ENCODE measurements around the gene CPA3. TPM values are rescaled to one million over a fixed set of nuclear protein-coding genes. Genes with fewer than 3 reads are reported as not detected.

Gene CPA3
- total RNA-seq, 1 experiment from 2014 or later: not detected

DNA sequence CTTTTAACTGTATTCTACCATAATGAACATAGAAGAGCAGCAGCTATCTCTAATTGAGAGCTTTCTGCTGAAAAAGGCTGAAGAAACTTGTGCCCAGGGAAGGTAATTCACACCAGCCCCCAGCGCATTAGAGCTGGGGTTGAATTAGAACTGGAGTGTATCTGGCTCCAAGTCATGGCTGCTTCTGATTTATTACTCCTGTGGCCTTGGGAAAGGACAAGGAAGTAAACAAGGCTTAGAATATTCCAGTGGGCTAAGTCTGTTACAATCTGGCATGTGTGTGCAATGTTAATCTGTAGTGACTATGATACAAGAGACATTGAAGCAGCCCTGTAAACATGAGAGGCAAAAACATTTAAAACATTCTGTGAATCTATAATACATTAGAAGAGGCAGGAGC lies 18.1 kb downstream of the CPA3 start:
- no peak for DNase-seq

DNA sequence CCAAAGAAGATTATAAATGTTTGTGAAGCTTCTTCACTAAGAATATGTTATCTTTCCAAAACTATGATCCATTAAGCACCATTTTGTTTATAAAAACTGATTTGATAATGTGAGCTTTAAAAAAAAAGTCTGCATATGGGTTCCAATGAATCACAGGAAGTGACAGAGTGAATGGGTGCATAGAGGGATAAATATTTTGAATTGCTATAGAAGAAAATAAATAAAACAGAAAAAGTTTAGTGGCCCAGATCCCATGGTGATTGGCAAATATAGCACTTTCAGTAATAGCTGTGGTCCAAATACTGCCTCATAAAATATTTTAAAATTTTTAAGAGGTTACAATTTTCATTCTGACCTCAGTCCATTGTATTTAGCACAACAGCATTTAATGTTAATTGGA lies 19.2 kb downstream of the CPA3 start:
- Histone ChIP-seq H3K27ac (ENCODE audit: low read length) (no peak overlapping the region), H3K9ac (ENCODE audit: low read length) (no peak overlapping the region), H3K27me3 (ENCODE audit: low read length) (no peaks in the 10 kb centered on the region), H3K36me3 (ENCODE audit: insufficient read depth, low read length) (no peaks in the 10 kb centered on the region), H3K79me2 (ENCODE audit: low read length) (no peaks in the 10 kb centered on the region), H2AFZ (ENCODE audit: low read length) (no peak overlapping the region), H3K9me3 (ENCODE audit: low read length) (no peaks in the 10 kb centered on the region), H3K4me2 (ENCODE audit: low read depth, low read length, poor library complexity, severe bottlenecking) (no peak overlapping the region), H4K20me1 (ENCODE audit: insufficient read depth, low read depth, low read length) (no peaks in the 10 kb centered on the region), H3K4me1 (ENCODE audit: low read length) (no peaks in the 10 kb centered on the region), H3K9me2 (replicated peaks; ENCODE audit: insufficient read depth, low read length) (no peaks in the 10 kb centered on the region), H3K4me3 (ENCODE audit: low read length) (no peak overlapping the region)
- no peak for DNase-seq

More for the DNA sequence above, 18.1 kb downstream of the CPA3 start:
- Histone ChIP-seq H3K4me3 (ENCODE audit: low read length) (no peak overlapping the region), H4K20me1 (ENCODE audit: insufficient read depth, low read depth, low read length) (no peaks in the 10 kb centered on the region), H3K9ac (ENCODE audit: low read length) (no peak overlapping the region), H3K9me2 (replicated peaks; ENCODE audit: insufficient read depth, low read length) (no peaks in the 10 kb centered on the region), H3K9me3 (ENCODE audit: low read length) (no peaks in the 10 kb centered on the region), H3K36me3 (ENCODE audit: insufficient read depth, low read length) (no peaks in the 10 kb centered on the region), H2AFZ (ENCODE audit: low read length) (no peak overlapping the region), H3K27ac (ENCODE audit: low read length) (no peak overlapping the region), H3K79me2 (ENCODE audit: low read length) (no peaks in the 10 kb centered on the region), H3K4me1 (ENCODE audit: low read length) (no peaks in the 10 kb centered on the region), H3K4me2 (ENCODE audit: low read depth, low read length, poor library complexity, severe bottlenecking) (no peak overlapping the region), H3K27me3 (ENCODE audit: low read length) (no peaks in the 10 kb centered on the region)

- H3K4me2 ChIP-seq (ENCODE audit: low read depth, low read length, poor library complexity, severe bottlenecking): no peak overlapping the region
- DNase-seq: no peak
- no peaks in the 10 kb centered on the region for H3K79me2 ChIP-seq (ENCODE audit: low read length)
- H3K4me1 ChIP-seq (ENCODE audit: low read length): no peaks in the 10 kb centered on the region
- H3K27ac ChIP-seq (ENCODE audit: low read length): no peak overlapping the region
- H4K20me1 ChIP-seq (ENCODE audit: insufficient read depth, low read depth, low read length): no peaks in the 10 kb centered on the region
- H3K9ac ChIP-seq (ENCODE audit: low read length): no peak overlapping the region
- H3K9me3 ChIP-seq (ENCODE audit: low read length): no peaks in the 10 kb centered on the region
- no peak overlapping the region for H2AFZ ChIP-seq (ENCODE audit: low read length)
- no peaks in the 10 kb centered on the region for H3K36me3 ChIP-seq (ENCODE audit: insufficient read depth, low read length)
- H3K9me2 ChIP-seq (replicated peaks; ENCODE audit: insufficient read depth, low read length): no peaks in the 10 kb centered on the region
- no peak overlapping the region for H3K4me3 ChIP-seq (ENCODE audit: low read length)
- H3K27me3 ChIP-seq (ENCODE audit: low read length): no peaks in the 10 kb centered on the region
Observed at GRCh38 chr3:148889828-148890227, 24.7 kb downstream of the CPA3 start.

- H3K27me3 ChIP-seq (ENCODE audit: low read length): no peaks in the 10 kb centered on the region
- no peaks in the 10 kb centered on the region for H3K4me1 ChIP-seq (ENCODE audit: low read length)
- no peak overlapping the region for H2AFZ ChIP-seq (ENCODE audit: low read length)
- no peaks in the 10 kb centered on the region for H3K36me3 ChIP-seq (ENCODE audit: insufficient read depth, low read length)
- H3K4me3 ChIP-seq (ENCODE audit: low read length): no peak overlapping the region
- no peak overlapping the region for H3K4me2 ChIP-seq (ENCODE audit: low read depth, low read length, poor library complexity, severe bottlenecking)
- H3K9me3 ChIP-seq (ENCODE audit: low read length): no peaks in the 10 kb centered on the region
- H3K9ac ChIP-seq (ENCODE audit: low read length): no peak overlapping the region
- H4K20me1 ChIP-seq (ENCODE audit: insufficient read depth, low read depth, low read length): no peaks in the 10 kb centered on the region
- H3K9me2 ChIP-seq (replicated peaks; ENCODE audit: insufficient read depth, low read length): no peaks in the 10 kb centered on the region
- H3K79me2 ChIP-seq (ENCODE audit: low read length): no peaks in the 10 kb centered on the region
- no peak overlapping the region for H3K27ac ChIP-seq (ENCODE audit: low read length)
- DNase-seq: no peak
Observed at GRCh38 chr3:148896062-148896461, 31.0 kb downstream of the CPA3 start.

DNA sequence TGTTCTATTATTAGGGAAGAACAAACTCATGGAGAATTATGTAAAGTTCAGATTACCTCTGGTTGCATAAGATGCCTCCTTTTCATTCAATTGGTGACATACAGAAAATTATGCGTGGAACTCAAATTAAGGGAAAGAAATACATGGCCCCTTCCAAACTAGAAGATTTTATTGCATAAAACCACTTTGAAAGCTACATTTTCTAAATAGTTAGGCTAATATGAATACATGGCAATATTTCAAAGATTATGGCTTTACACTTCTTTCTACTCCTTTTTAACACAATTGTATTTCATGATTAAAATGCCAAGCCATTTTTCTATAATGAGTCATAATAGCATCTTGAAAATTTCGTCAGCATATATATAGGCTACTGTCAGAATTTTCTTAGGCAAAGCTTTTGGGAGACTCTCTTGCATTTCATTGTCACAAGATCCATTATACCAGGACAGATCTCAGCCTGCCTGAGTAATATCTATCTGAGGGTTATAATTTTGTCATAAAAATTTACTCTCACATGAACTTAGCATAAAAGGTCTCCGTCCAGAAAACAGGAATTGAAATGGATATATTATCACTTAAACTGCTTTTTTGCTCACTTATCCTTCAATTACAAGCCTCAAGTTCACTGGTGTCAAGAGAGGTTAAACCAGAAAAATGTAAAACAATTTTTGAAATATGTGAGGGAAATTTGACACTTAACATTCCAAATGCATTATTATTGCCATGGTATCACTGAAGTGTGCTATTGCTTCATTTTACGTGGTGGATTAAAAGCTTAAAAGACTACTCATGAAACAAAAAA lies 37.1 kb downstream of the CPA3 start:
- Histone ChIP-seq H3K36me3 (ENCODE audit: insufficient read depth, low read length) (no peaks in the 10 kb centered on the region), H3K9me3 (ENCODE audit: low read length) (no peaks in the 10 kb centered on the region), H3K27ac (ENCODE audit: low read length) (no peak overlapping the region), H3K4me3 (ENCODE audit: low read length) (no peak overlapping the region), H3K27me3 (ENCODE audit: low read length) (no peaks in the 10 kb centered on the region), H4K20me1 (ENCODE audit: insufficient read depth, low read depth, low read length) (no peaks in the 10 kb centered on the region), H3K4me1 (ENCODE audit: low read length) (no peaks in the 10 kb centered on the region), H3K9ac (ENCODE audit: low read length) (no peak overlapping the region), H3K9me2 (replicated peaks; ENCODE audit: insufficient read depth, low read length) (no peaks in the 10 kb centered on the region), H2AFZ (ENCODE audit: low read length) (no peak overlapping the region), H3K4me2 (ENCODE audit: low read depth, low read length, poor library complexity, severe bottlenecking) (no peak overlapping the region), H3K79me2 (ENCODE audit: low read length) (no peaks in the 10 kb centered on the region)
- no peak for DNase-seq

GRCh38 chr3:148903022-148903442 lies 37.9 kb downstream of the CPA3 start:
- Histone ChIP-seq H4K20me1 (ENCODE audit: insufficient read depth, low read depth, low read length) (no peaks in the 10 kb centered on the region), H3K9ac (ENCODE audit: low read length) (no peak overlapping the region), H3K4me3 (ENCODE audit: low read length) (no peak overlapping the region), H3K4me1 (ENCODE audit: low read length) (no peaks in the 10 kb centered on the region), H3K27ac (ENCODE audit: low read length) (no peak overlapping the region), H3K4me2 (ENCODE audit: low read depth, low read length, poor library complexity, severe bottlenecking) (no peak overlapping the region), H3K79me2 (ENCODE audit: low read length) (no peaks in the 10 kb centered on the region), H3K9me3 (ENCODE audit: low read length) (no peaks in the 10 kb centered on the region), H2AFZ (ENCODE audit: low read length) (no peak overlapping the region), H3K36me3 (ENCODE audit: insufficient read depth, low read length) (no peaks in the 10 kb centered on the region), H3K27me3 (ENCODE audit: low read length) (no peaks in the 10 kb centered on the region), H3K9me2 (replicated peaks; ENCODE audit: insufficient read depth, low read length) (no peaks in the 10 kb centered on the region)
- DNase-seq: no peak

DNA sequence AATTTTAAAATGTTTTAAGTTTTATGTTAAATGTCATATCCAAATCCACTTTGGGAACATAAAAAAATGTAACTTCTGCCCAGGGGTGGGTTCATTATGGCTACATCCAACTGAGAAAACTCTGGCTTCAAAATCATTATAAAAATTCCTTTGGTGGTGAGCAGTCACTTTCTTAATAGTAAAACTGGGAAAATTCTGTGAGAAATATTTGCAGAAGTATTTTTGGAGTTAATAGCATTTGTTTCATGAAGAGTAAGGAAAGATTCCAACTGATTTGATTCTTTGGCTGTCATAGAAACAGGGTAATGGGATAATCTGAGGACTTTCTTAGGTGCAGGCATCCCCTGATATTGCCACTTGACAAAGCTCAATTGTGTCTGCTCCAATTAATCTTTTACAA lies 38.8 kb downstream of the CPA3 start:
- Histone ChIP-seq H4K20me1 (ENCODE audit: insufficient read depth, low read depth, low read length) (no peaks in the 10 kb centered on the region), H3K9me2 (replicated peaks; ENCODE audit: insufficient read depth, low read length) (no peaks in the 10 kb centered on the region), H3K4me2 (ENCODE audit: low read depth, low read length, poor library complexity, severe bottlenecking) (no peak overlapping the region), H3K4me1 (ENCODE audit: low read length) (no peaks in the 10 kb centered on the region), H3K79me2 (ENCODE audit: low read length) (no peaks in the 10 kb centered on the region), H2AFZ (ENCODE audit: low read length) (no peak overlapping the region), H3K36me3 (ENCODE audit: insufficient read depth, low read length) (no peaks in the 10 kb centered on the region), H3K9me3 (ENCODE audit: low read length) (no peaks in the 10 kb centered on the region), H3K9ac (ENCODE audit: low read length) (no peak overlapping the region), H3K4me3 (ENCODE audit: low read length) (no peak overlapping the region), H3K27me3 (ENCODE audit: low read length) (no peaks in the 10 kb centered on the region), H3K27ac (ENCODE audit: low read length) (no peak overlapping the region)
- DNase-seq: no peak

DNA sequence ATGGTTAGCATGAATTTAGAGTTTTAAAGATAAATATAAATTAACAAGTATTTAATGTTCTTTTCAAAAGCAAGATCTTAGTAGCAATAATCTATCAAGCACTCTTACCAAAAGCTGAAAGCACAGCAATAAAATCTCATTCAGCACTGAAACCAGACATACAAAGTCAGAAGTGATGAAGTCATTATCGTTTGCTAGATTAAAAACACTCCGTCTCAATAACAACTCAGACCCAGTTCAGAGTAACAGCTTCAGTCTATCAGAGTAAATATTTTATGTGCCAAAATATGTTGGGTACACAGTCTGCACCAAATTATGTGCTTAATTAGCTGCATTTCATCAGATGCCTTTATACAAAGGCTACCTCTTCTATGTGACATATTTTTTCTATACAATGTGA lies 41.6 kb downstream of the CPA3 start:
- H3K9me2 ChIP-seq (replicated peaks; ENCODE audit: insufficient read depth, low read length): no peaks in the 10 kb centered on the region
- no peaks in the 10 kb centered on the region for H3K36me3 ChIP-seq (ENCODE audit: insufficient read depth, low read length)
- H3K9me3 ChIP-seq (ENCODE audit: low read length): no peaks in the 10 kb centered on the region
- H3K4me3 ChIP-seq (ENCODE audit: low read length): no peak overlapping the region
- H2AFZ ChIP-seq (ENCODE audit: low read length): no peak overlapping the region
- no peak overlapping the region for H3K4me2 ChIP-seq (ENCODE audit: low read depth, low read length, poor library complexity, severe bottlenecking)
- H3K27ac ChIP-seq (ENCODE audit: low read length): no peak overlapping the region
- H3K9ac ChIP-seq (ENCODE audit: low read length): no peak overlapping the region
- no peaks in the 10 kb centered on the region for H4K20me1 ChIP-seq (ENCODE audit: insufficient read depth, low read depth, low read length)
- H3K27me3 ChIP-seq (ENCODE audit: low read length): no peaks in the 10 kb centered on the region
- H3K4me1 ChIP-seq (ENCODE audit: low read length): no peaks in the 10 kb centered on the region
- no peak for DNase-seq
- no peaks in the 10 kb centered on the region for H3K79me2 ChIP-seq (ENCODE audit: low read length)

Measured in Karpas-422 (cell line).